Measurements from ENCODE around the gene KRT73.

DNA sequence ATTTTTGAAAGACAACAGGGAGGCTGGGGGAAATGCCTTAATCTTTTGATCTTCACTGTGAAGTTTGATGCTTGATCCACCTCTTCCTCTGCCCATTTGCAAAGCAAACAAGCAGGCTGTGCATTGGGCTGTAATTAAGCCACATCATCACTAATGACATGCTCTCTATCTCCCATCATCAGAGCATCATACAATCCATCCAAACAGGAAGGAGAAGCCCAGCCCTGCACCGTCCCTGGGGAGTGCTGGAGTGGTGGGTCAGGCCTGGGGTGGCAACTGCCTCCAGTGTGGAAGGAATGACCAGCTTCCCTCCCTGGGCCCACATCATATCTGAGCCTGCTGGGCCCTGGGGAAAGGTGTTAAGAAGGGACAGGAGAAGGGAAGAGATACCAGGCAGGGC lies 37.9 kb downstream of the KRT73 start:
- TF ChIP-seq CTCF (conservative IDR thresholded peaks at IDR 0.05; ENCODE audit: low read depth in 2 of 2), result no peak
- TF ChIP-seq REST (IDR thresholded peaks at IDR 0.05; ENCODE audit: unreplicated experiment), result no peak
- TF ChIP-seq EZH2 (IDR thresholded peaks at IDR 0.05; ENCODE audit: low read depth, unreplicated experiment), result no peak
- TF ChIP-seq JUNB (IDR thresholded peaks at IDR 0.05; ENCODE audit: unreplicated experiment), result no peak
- TF ChIP-seq EZH2phosphoT487 (IDR thresholded peaks at IDR 0.05; ENCODE audit: unreplicated experiment), result no peak
- TF ChIP-seq POLR2AphosphoS5 (IDR thresholded peaks at IDR 0.05; ENCODE audit: low read depth), result no peak
- no peak for TF ChIP-seq NANOG (IDR thresholded peaks at IDR 0.05; ENCODE audit: borderline replicate concordance)
- TF ChIP-seq ETS1 (IDR thresholded peaks at IDR 0.05), result no peak
- no peak for TF ChIP-seq CREB1 (CRISPR knock-in tag; IDR thresholded peaks at IDR 0.05; ENCODE audit: low read depth)
- no peak for TF ChIP-seq ZNF114 (CRISPR knock-in tag; IDR thresholded peaks at IDR 0.05)
- TF ChIP-seq, protein P1, sequence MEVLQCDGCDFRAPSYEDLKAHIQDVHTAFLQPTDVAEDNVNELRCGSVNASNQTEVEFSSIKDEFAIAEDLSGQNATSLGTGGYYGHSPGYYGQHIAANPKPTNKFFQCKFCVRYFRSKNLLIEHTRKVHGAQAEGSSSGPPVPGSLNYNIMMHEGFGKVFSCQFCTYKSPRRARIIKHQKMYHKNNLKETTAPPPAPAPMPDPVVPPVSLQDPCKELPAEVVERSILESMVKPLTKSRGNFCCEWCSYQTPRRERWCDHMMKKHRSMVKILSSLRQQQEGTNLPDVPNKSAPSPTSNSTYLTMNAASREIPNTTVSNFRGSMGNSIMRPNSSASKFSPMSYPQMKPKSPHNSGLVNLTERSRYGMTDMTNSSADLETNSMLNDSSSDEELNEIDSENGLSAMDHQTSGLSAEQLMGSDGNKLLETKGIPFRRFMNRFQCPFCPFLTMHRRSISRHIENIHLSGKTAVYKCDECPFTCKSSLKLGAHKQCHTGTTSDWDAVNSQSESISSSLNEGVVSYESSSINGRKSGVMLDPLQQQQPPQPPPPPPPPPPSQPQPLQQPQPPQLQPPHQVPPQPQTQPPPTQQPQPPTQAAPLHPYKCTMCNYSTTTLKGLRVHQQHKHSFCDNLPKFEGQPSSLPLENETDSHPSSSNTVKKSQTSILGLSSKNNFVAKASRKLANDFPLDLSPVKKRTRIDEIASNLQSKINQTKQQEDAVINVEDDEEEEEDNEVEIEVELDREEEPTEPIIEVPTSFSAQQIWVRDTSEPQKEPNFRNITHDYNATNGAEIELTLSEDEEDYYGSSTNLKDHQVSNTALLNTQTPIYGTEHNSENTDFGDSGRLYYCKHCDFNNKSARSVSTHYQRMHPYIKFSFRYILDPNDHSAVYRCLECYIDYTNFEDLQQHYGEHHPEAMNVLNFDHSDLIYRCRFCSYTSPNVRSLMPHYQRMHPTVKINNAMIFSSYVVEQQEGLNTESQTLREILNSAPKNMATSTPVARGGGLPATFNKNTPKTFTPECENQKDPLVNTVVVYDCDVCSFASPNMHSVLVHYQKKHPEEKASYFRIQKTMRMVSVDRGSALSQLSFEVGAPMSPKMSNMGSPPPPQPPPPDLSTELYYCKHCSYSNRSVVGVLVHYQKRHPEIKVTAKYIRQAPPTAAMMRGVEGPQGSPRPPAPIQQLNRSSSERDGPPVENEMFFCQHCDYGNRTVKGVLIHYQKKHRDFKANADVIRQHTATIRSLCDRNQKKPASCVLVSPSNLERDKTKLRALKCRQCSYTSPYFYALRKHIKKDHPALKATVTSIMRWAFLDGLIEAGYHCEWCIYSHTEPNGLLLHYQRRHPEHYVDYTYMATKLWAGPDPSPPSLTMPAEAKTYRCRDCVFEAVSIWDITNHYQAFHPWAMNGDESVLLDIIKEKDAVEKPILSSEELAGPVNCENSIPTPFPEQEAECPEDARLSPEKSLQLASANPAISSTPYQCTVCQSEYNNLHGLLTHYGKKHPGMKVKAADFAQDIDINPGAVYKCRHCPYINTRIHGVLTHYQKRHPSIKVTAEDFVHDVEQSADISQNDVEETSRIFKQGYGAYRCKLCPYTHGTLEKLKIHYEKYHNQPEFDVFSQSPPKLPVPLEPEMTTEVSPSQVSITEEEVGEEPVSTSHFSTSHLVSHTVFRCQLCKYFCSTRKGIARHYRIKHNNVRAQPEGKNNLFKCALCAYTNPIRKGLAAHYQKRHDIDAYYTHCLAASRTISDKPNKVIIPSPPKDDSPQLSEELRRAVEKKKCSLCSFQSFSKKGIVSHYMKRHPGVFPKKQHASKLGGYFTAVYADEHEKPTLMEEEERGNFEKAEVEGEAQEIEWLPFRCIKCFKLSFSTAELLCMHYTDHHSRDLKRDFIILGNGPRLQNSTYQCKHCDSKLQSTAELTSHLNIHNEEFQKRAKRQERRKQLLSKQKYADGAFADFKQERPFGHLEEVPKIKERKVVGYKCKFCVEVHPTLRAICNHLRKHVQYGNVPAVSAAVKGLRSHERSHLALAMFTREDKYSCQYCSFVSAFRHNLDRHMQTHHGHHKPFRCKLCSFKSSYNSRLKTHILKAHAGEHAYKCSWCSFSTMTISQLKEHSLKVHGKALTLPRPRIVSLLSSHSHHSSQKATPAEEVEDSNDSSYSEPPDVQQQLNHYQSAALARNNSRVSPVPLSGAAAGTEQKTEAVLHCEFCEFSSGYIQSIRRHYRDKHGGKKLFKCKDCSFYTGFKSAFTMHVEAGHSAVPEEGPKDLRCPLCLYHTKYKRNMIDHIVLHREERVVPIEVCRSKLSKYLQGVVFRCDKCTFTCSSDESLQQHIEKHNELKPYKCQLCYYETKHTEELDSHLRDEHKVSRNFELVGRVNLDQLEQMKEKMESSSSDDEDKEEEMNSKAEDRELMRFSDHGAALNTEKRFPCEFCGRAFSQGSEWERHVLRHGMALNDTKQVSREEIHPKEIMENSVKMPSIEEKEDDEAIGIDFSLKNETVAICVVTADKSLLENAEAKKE (CRISPR knock-in tag; IDR thresholded peaks at IDR 0.05), result no peak
- no peak for TF ChIP-seq ZNF331 (CRISPR knock-in tag; IDR thresholded peaks at IDR 0.05; ENCODE audit: low read depth)
- no peak for TF ChIP-seq STAT1 (IDR thresholded peaks at IDR 0.05; ENCODE audit: unreplicated experiment)

All from GM23338 (cell line).